PC-3 (cell line): ENCODE results near the gene CAPZB. TPM values are rescaled to one million over a fixed set of nuclear protein-coding genes. Genes with fewer than 3 reads are reported as not detected.

ENCODE experiments used
- ATAC-seq: fragments of 200-7000 bp; cut with Tn5 transposase; 2 replicates; pipeline ENCODE4 v1.9.1; 2020; ENCODE audit warnings: mild to moderate bottlenecking, moderate library complexity
- BruUV-seq: library from RNA; stranded (reverse); fragments of 400-500 nt; replicated peaks from 2 replicates; lab custom pipeline; 2021; lab: Mats Ljungman, UMichigan
- CTCF ChIA-PET: fragments of 300-600 bp; sonication (Branson Sonifier 250); formaldehyde crosslinking; loops from one replicate; lab custom pipeline; 2022; ENCODE audit warnings: antibody characterized with exemption; lab: Charles Lee
- POLR2A ChIA-PET: fragments of 300-600 bp; sonication (Branson Sonifier 250); formaldehyde crosslinking; loops from one replicate; lab custom pipeline; 2022; ENCODE audit warnings: antibody characterized with exemption; ENCODE audit not compliant: unreplicated experiment; lab: Charles Lee
- DNase-seq: peaks from one replicate; pipeline ENCODE4 v3.0.0-alpha.2; 2015
- H2AFZ ChIP-seq: fragments of 300-600 bp; sonication (generic); 2 replicates; pipeline ENCODE4 v1.6.0; 2016; ENCODE audit warnings: antibody characterized with exemption, low read length
- H3F3A ChIP-seq: fragments of 300-600 bp; sonication (generic); one replicate; pipeline ENCODE4 v1.6.0; 2017; ENCODE audit warnings: antibody characterized with exemption, low read length, control low read depth, mild to moderate bottlenecking; ENCODE audit not compliant: unreplicated experiment
- H3K27ac ChIP-seq: fragments of 300-600 bp; sonication (generic); 2 replicates; pipeline ENCODE4 v1.5.1; 2016; ENCODE audit warnings: mild to moderate bottlenecking, low read length
- H3K27me3 ChIP-seq: fragments of 300-600 bp; sonication (generic); 2 replicates; pipeline ENCODE4 v1.6.1; 2016; ENCODE audit warnings: low read length, mixed read lengths
- H3K36me3 ChIP-seq: fragments of 300-600 bp; sonication (generic); 2 replicates; pipeline ENCODE4 v1.6.1; 2016; ENCODE audit warnings: low read depth, mixed run types, low read length, mixed read lengths
- H3K4me1 ChIP-seq: fragments of 300-600 bp; sonication (generic); 2 replicates; pipeline ENCODE4 v1.5.1; 2016; ENCODE audit warnings: low read length; ENCODE audit not compliant: insufficient read depth
- H3K4me2 ChIP-seq: fragments of 300-600 bp; sonication (generic); 2 replicates; pipeline ENCODE4 v1.6.0; 2016; ENCODE audit warnings: low read length
- H3K4me3 ChIP-seq: fragments of 300-600 bp; sonication (generic); 2 replicates; pipeline ENCODE4 v1.5.1; 2016; ENCODE audit warnings: mild to moderate bottlenecking, low read length, mixed read lengths
- H3K79me2 ChIP-seq: fragments of 300-600 bp; sonication (generic); 2 replicates; pipeline ENCODE4 v1.6.1; 2017; ENCODE audit warnings: low read length, mixed read lengths
- H3K9ac ChIP-seq: fragments of 300-600 bp; sonication (generic); 2 replicates; pipeline ENCODE4 v1.6.0; 2016; ENCODE audit warnings: mild to moderate bottlenecking, low read length
- H3K9me2 ChIP-seq: fragments of 300-600 bp; sonication (generic); replicated peaks from 2 replicates; pipeline ENCODE4 v1.6.1; 2016; ENCODE audit warnings: mixed run types, low read length, mixed read lengths
- H3K9me3 ChIP-seq: fragments of 300-600 bp; sonication (generic); 2 replicates; pipeline ENCODE4 v1.6.1; 2016; ENCODE audit warnings: low read length, mixed read lengths
- H4K20me1 ChIP-seq: fragments of 300-600 bp; sonication (generic); 2 replicates; pipeline ENCODE4 v1.6.1; 2016; ENCODE audit warnings: low read length, mixed read lengths
- CTCF ChIP-seq: fragments of 300-600 bp; sonication (generic); conservative IDR thresholded peaks from 2 replicates; pipeline ENCODE4 v1.5.1; 2017; ENCODE audit warnings: antibody characterized with exemption, low read depth, mild to moderate bottlenecking, low read length
- EZH2 ChIP-seq: fragments of 300-600 bp; sonication (generic); IDR thresholded peaks from one replicate; pipeline ENCODE4 v1.6.1; 2017; ENCODE audit warnings: antibody characterized with exemption, mild to moderate bottlenecking, low read length; ENCODE audit not compliant: unreplicated experiment
- EZH2phosphoT487 ChIP-seq: fragments of 300-600 bp; sonication (generic); IDR thresholded peaks from 2 replicates; pipeline ENCODE4 v1.6.1; 2018; ENCODE audit warnings: mild to moderate bottlenecking, antibody characterized with exemption, low read length, borderline replicate concordance
- intact Hi-C: fragments of 100-400 bp; cut with micrococcal nuclease; formaldehyde crosslinking; loops from 2 replicates; pipeline ENCODE4 v1.9.0; 2023
- total RNA-seq: library from RNA; depleted of rRNA; stranded (reverse); fragments of >200 nt; gene quantifications from 2 replicates; pipeline ENCODE4 v1.2.3, GENCODE V29; 2014

Gene CAPZB
- total RNA-seq, 1 experiment from 2014 or later, result 86.7 TPM

- CTCF ChIA-PET, result interaction anchor here (0.8 kb wide), 1 partner anchor 36 kb away, joined by 5 read pairs; no protein-coding TSS in a partner anchor
- no peak overlapping the region for H3K4me2 ChIP-seq
- H3K9me2 ChIP-seq, result no peaks in the 10 kb centered on the region
- H3K4me1 ChIP-seq, result peaks cover 20% of the 10 kb centered on the region
- no peak overlapping the region for H3K9ac ChIP-seq
- H3K9me3 ChIP-seq, result no peaks in the 10 kb centered on the region
- BruUV-seq, result no TSS peak
- H3K27me3 ChIP-seq, result no peaks in the 10 kb centered on the region
- peaks cover 58% of the 10 kb centered on the region for H4K20me1 ChIP-seq
- DNase-seq, result no peak
- no peak overlapping the region for H3K27ac ChIP-seq
- intact Hi-C loops, result loop anchor here (10.0 kb wide), 1 partner anchor 52 kb away; the partner anchor contains the start of gene CAPZB
- H3F3A ChIP-seq, result no peaks in the 10 kb centered on the region
- H2AFZ ChIP-seq, result no peak overlapping the region
- no peak for TF ChIP-seq CTCF
- no peak for TF ChIP-seq EZH2
- no peak for TF ChIP-seq EZH2phosphoT487
- H3K36me3 ChIP-seq, result peaks cover 25% of the 10 kb centered on the region; the same call in 1 of the 2 replicates
- no peak overlapping the region for H3K4me3 ChIP-seq
- POLR2A ChIA-PET, result interaction anchor here (0.6 kb wide), 1 partner anchor 420 kb away, joined by 3 read pairs; no protein-coding TSS in a partner anchor
- no peak for ATAC-seq
- H3K79me2 ChIP-seq, result peaks cover 95% of the 10 kb centered on the region
Measured at GRCh38 chr1:19432943-19433718, 52.2 kb downstream of the CAPZB start.

GRCh38 chr1:19430121-19431068 is 54.9 kb downstream of the CAPZB start:
- ATAC-seq (peak; percentile 98), DNase-seq (peak; percentile 88)
- Histone ChIP-seq H4K20me1 (peaks cover 40% of the 10 kb centered on the region), H3K36me3 (0 out of 2 replicates have a peak, but pooled peaks cover 4% of the 10 kb centered on the region), H3K79me2 (peaks cover 95% of the 10 kb centered on the region), H2AFZ (no peak overlapping the region), H3K9me3 (no peaks in the 10 kb centered on the region), H3K27ac (peak overlapping the region; percentile 60), H3K9ac (no peak overlapping the region), H3K4me3 (no peak overlapping the region; the same call in 1 of the 2 replicates), H3K9me2 (no peaks in the 10 kb centered on the region), H3F3A (no peaks in the 10 kb centered on the region), H3K4me1 (peaks cover 20% of the 10 kb centered on the region), H3K27me3 (no peaks in the 10 kb centered on the region), H3K4me2 (peak overlapping the region; percentile 63)
- BruUV-seq, result no TSS peak
- intact Hi-C loops, result loop anchor here (1.0 to 10.0 kb wide), 2 partner anchors 10 to 54 kb away; partner anchors contain the start of gene CAPZB
- CTCF ChIA-PET, result interaction anchor here (0.5 kb wide), 1 partner anchor 231 kb away, joined by 4 read pairs; no protein-coding TSS in a partner anchor
- POLR2A ChIA-PET, result no interaction called here
- TF ChIP-seq EZH2phosphoT487 (no peak), CTCF (no peak), EZH2 (no peak)
